ENCODE data around the gene TGIF2.
"Not testable (repeated sequence)": the region's sequence is repeated elsewhere in the genome, so short reads cannot be mapped to it uniquely, and the experiment has no call there.

Gene TGIF2

DNA sequence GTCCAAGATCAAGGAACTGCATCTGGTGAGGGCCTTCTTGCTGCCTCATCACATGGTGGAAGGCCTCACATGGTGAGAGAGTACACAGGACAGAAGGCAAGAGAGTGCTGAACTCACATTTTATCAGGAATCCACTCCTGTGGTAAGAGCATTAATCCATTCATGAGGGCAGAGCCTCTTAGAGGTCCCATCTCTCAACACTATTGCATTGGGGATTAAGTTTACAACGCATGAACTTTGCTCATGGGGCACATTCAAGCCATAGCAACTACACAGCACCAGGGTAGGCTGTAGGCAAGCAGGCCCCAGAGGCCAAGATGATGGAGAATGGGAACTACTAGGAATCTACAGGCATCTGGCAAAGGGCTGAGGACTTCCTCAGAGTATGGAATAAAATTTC is 10.0 kb upstream of the TGIF2 start:
- Histone ChIP-seq H3K36me3 (ENCODE audit: control insufficient read depth, insufficient read depth, low read length) (no peaks in the 10 kb centered on the region), H3K79me2 (no peaks in the 10 kb centered on the region), H3K27me3 (ENCODE audit: control insufficient read depth, insufficient read depth, low read length) (no peaks in the 10 kb centered on the region), H3K9me3 (ENCODE audit: control insufficient read depth, low read length) (no peaks in the 10 kb centered on the region), H3K27ac (no peak overlapping the region), H3K4me3 (ENCODE audit: low read depth, low read length) (no peak overlapping the region), H3K4me2 (ENCODE audit: low read length) (no peak overlapping the region), H2AFZ (no peak overlapping the region), H3K4me1 (no peaks in the 10 kb centered on the region), H3K9ac (no peak overlapping the region)
- TF ChIP-seq, protein P1, sequence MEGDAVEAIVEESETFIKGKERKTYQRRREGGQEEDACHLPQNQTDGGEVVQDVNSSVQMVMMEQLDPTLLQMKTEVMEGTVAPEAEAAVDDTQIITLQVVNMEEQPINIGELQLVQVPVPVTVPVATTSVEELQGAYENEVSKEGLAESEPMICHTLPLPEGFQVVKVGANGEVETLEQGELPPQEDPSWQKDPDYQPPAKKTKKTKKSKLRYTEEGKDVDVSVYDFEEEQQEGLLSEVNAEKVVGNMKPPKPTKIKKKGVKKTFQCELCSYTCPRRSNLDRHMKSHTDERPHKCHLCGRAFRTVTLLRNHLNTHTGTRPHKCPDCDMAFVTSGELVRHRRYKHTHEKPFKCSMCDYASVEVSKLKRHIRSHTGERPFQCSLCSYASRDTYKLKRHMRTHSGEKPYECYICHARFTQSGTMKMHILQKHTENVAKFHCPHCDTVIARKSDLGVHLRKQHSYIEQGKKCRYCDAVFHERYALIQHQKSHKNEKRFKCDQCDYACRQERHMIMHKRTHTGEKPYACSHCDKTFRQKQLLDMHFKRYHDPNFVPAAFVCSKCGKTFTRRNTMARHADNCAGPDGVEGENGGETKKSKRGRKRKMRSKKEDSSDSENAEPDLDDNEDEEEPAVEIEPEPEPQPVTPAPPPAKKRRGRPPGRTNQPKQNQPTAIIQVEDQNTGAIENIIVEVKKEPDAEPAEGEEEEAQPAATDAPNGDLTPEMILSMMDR (IDR thresholded peaks at IDR 0.05), result no peak

DNA sequence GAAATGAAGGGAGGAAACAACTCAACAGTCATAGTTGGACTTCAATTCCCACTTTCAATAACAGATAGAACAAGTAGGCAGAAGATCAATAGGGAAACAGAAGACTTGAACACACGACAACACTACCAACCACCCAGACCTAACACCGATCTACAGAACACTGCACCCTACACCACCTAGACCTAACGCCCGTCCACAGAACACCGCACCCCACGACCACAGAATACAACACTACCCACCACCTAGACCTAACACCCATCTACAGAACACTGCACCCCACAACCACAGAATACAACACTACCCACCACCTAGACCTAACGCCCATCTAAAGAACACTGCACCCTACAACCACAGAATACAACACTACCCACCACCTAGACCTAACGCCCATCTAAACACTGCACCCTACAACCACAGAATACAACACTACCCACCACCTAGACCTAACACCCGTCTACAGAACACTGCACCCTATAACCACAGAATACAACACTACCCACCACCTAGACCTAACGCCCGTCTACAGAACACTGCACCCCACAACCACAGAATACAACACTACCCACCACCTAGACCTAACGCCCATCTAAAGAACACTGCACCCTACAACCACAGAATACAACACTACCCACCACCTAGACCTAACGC is 9.2 kb upstream of the TGIF2 start:
- H3K79me2 ChIP-seq; H3K9ac ChIP-seq; H3K27me3 ChIP-seq (ENCODE audit: control insufficient read depth, insufficient read depth, low read length); H3K27ac ChIP-seq; H3K4me3 ChIP-seq (ENCODE audit: low read depth, low read length); H3K9me3 ChIP-seq (ENCODE audit: control insufficient read depth, low read length); H3K4me1 ChIP-seq; H2AFZ ChIP-seq; H3K4me2 ChIP-seq (ENCODE audit: low read length); H3K36me3 ChIP-seq (ENCODE audit: control insufficient read depth, insufficient read depth, low read length): not testable (repeated sequence)

DNA sequence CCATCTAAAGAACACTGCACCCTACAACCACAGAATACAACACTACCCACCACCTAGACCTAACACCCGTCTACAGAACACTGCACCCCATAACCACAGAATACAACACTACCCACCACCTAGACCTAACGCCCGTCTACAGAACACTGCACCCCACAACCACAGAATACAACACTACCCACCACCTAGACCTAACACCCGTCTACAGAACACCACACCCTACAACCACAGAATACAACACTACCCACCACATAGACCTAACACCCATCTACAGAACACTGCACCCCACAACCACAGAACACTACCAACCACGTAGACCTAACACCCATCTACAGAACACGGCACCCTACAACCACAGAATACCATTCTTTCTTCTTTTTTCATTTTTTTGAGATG is 8.7 kb upstream of the TGIF2 start:
- H3K4me3 ChIP-seq (ENCODE audit: low read depth, low read length); H3K9ac ChIP-seq; H3K4me1 ChIP-seq; H3K79me2 ChIP-seq; H3K4me2 ChIP-seq (ENCODE audit: low read length); H3K36me3 ChIP-seq (ENCODE audit: control insufficient read depth, insufficient read depth, low read length); H2AFZ ChIP-seq; H3K9me3 ChIP-seq (ENCODE audit: control insufficient read depth, low read length); H3K27ac ChIP-seq; H3K27me3 ChIP-seq (ENCODE audit: control insufficient read depth, insufficient read depth, low read length): not testable (repeated sequence)

DNA sequence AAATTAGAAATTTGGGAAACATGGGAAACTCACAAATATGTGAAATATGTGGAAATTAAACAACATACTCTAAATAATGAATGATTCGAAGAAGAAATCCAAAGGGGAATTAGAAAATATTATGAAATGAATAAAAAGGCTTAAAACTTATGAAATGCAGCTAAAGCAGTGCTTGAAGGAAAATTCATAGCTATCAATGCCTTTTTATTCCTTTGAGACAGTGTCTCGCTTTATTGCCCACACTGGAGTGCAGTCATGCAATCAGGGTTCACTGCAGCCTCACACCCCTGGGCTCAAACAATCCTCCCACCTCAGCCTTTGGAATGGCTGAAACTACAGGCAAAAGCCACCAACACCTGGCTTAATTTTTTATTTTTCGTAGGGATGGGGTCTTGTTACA is 7.9 kb upstream of the TGIF2 start:
- no peaks in the 10 kb centered on the region for H3K9me3 ChIP-seq (ENCODE audit: control insufficient read depth, low read length)
- H2AFZ ChIP-seq, result no peak overlapping the region
- H3K4me1 ChIP-seq, result no peaks in the 10 kb centered on the region
- no peaks in the 10 kb centered on the region for H3K27me3 ChIP-seq (ENCODE audit: control insufficient read depth, insufficient read depth, low read length)
- no peak overlapping the region for H3K4me2 ChIP-seq (ENCODE audit: low read length)
- no peaks in the 10 kb centered on the region for H3K36me3 ChIP-seq (ENCODE audit: control insufficient read depth, insufficient read depth, low read length)
- no peak overlapping the region for H3K27ac ChIP-seq
- H3K4me3 ChIP-seq (ENCODE audit: low read depth, low read length), result no peak overlapping the region
- H3K79me2 ChIP-seq, result no peaks in the 10 kb centered on the region
- TF ChIP-seq, protein P1 (IDR thresholded peaks at IDR 0.05), result no peak
- H3K9ac ChIP-seq, result no peak overlapping the region

DNA sequence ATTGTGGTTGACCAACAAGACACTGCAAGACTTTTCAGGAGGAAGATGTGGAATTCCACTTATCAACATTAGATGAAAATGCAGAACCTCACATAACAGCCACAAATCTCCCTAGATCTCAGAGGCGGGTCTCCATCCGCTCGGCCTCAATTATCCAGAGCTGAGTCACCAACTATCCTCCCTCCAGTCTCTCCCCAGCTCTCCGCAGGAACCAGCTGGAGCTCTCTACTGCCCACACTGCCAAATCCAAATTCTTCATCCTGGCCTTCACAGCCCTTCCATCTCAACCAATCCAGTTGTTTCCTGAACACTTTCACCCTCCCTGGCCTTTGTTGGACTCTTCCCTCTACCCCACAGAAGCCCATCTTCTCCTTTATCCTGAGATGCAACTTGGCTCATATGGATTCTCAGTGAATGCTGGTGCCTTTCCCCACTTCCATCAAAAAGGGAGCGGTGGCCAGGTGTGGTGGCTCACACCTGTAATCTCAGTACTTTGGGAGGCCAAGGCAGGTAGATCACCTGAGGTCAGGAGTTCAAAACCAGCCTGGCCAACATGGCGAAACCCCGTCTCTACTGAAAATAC is 3.5 kb upstream of the TGIF2 start:
- no peaks in the 10 kb centered on the region for H3K36me3 ChIP-seq (ENCODE audit: control insufficient read depth, insufficient read depth, low read length)
- TF ChIP-seq, protein P1 (IDR thresholded peaks at IDR 0.05), result no peak

More for the DNA sequence above, 3.5 kb upstream of the TGIF2 start:
- H3K27ac ChIP-seq, result no peak overlapping the region
- H3K79me2 ChIP-seq, result no peaks in the 10 kb centered on the region
- H3K9me3 ChIP-seq (ENCODE audit: control insufficient read depth, low read length), result no peaks in the 10 kb centered on the region
- no peak overlapping the region for H3K4me2 ChIP-seq (ENCODE audit: low read length)
- no peak overlapping the region for H2AFZ ChIP-seq
- H3K9ac ChIP-seq, result no peak overlapping the region
- H3K27me3 ChIP-seq (ENCODE audit: control insufficient read depth, insufficient read depth, low read length), result no peaks in the 10 kb centered on the region
- peaks cover 5% of the 10 kb centered on the region for H3K4me1 ChIP-seq
- no peak overlapping the region for H3K4me3 ChIP-seq (ENCODE audit: low read depth, low read length)

Measured in parathyroid adenoma (tissue), 2 donors.